Left ventricle myocardium inferior (tissue), 1 donor: Measurements from ENCODE around the gene DCPS. TPM values are rescaled to one million over a fixed set of nuclear protein-coding genes. Genes with fewer than 3 reads are reported as not detected.
A peak's percentile ranks its signal among the peaks of the same experiment; 100 is the strongest.
"Not testable (repeated sequence)": the region's sequence is repeated elsewhere in the genome, so short reads cannot be mapped to it uniquely, and the experiment has no call there.

Experiments
- DNase-seq: peaks from one replicate; pipeline ENCODE4 v3.0.0-alpha.2; 2020
- H3K27ac ChIP-seq: fragments of 200-600 bp; replicated peaks from 2 replicates; pipeline ENCODE4 v1.8.0; 2021
- H3K27me3 ChIP-seq: fragments of 200-600 bp; 2 replicates; pipeline ENCODE4 v1.8.0; 2021; ENCODE audit warnings: low read depth
- H3K36me3 ChIP-seq: fragments of 200-600 bp; 2 replicates; pipeline ENCODE4 v1.8.0; 2021
- H3K4me1 ChIP-seq: fragments of 200-600 bp; 2 replicates; pipeline ENCODE4 v1.8.0; 2021
- H3K4me3 ChIP-seq: fragments of 200-600 bp; 2 replicates; pipeline ENCODE4 v1.8.0; 2021; ENCODE audit warnings: mild to moderate bottlenecking, moderate library complexity
- H3K9me3 ChIP-seq: fragments of 200-600 bp; replicated peaks from 2 replicates; pipeline ENCODE4 v1.8.0; 2021
- CTCF ChIP-seq: fragments of 200-600 bp; IDR thresholded peaks from 2 replicates; pipeline ENCODE4 v1.8.0; 2021; ENCODE audit warnings: antibody characterized with exemption, mild to moderate bottlenecking, borderline replicate concordance
- intact Hi-C: fragments of 100-400 bp; cut with micrococcal nuclease; formaldehyde crosslinking; loops from one replicate; pipeline ENCODE4 v1.11.0; 2022
- long read RNA-seq: library from polyadenylated mRNA; unstranded; transcript quantifications from one replicate; pipeline ENCODE4 v2.0.0, GENCODE V29; 2021
- total RNA-seq: library from RNA; stranded (reverse); fragmentation: NEBNext Ultra II Directional; extraction: Animal tissue kit (Norgen Biotek cat#: 25700); gene quantifications from one replicate; pipeline ENCODE4 v1.2.1, GENCODE V29; 2021
- donor health status: DM: no; HTN: yes; CAD: no; lungs with severe emphysema.

DCPS gene
- 12.1 TPM for total RNA-seq
- long read RNA-seq, transcript DCPS-201 (6 exons, 1,479 nt): major isoform, 7 of 11 reads
- long read RNA-seq, partial matches to known transcripts: 2 of 11 reads
- long read RNA-seq, other reads (novel, unspliced or antisense): 2 of 11 reads

- DNase-seq: peak; percentile 92
- Histone ChIP-seq H3K4me1 (peaks cover 22% of the 10 kb centered on the region), H3K4me3 (peak within 1 kb of the TSS; percentile 80), H3K9me3 (no peaks in the 10 kb centered on the region), H3K27ac (peak within 1 kb of the TSS; percentile 94), H3K27me3 (no peaks in the 10 kb centered on the region), H3K36me3 (peaks cover 6% of the 10 kb centered on the region)
- TF ChIP-seq CTCF: no peak
- intact Hi-C loops: no loop called here
Observed at GRCh38 chr11:126303623-126304456, at the start of gene DCPS. TSS of gene DCPS (plus strand) at chr11:126304060. CDS start at chr11:126304081, 21 bp downstream.

- Histone ChIP-seq H3K4me1 (peaks cover 8% of the 10 kb centered on the region), H3K4me3 (no peak overlapping the region), H3K9me3 (no peaks in the 10 kb centered on the region), H3K36me3 (peaks cover 59% of the 10 kb centered on the region), H3K27ac (no peak overlapping the region), H3K27me3 (no peaks in the 10 kb centered on the region)
- intact Hi-C loops: no loop called here
- DNase-seq: no peak
- no peak for TF ChIP-seq CTCF
Observed at GRCh38 chr11:126254819-126255218, 49.0 kb upstream of the DCPS start.

- intact Hi-C loops: not testable (repeated sequence)
- H3K36me3 ChIP-seq: peaks cover 57% of the 10 kb centered on the region
Observed at GRCh38 chr11:126255507-126255906, 48.4 kb upstream of the DCPS start.

GRCh38 chr11:126256216-126256615 is 47.6 kb upstream of the DCPS start:
- intact Hi-C loops: no loop called here
- DNase-seq: no peak

More at GRCh38 chr11:126255507-126255906, 48.4 kb upstream of the DCPS start:
- not testable (repeated sequence) for H3K27ac ChIP-seq, H3K4me3 ChIP-seq, H3K27me3 ChIP-seq, H3K4me1 ChIP-seq, DNase-seq, H3K9me3 ChIP-seq

GRCh38 chr11:126257144-126257543 is 46.7 kb upstream of the DCPS start:
- Histone ChIP-seq H3K27ac (no peak overlapping the region), H3K4me1 (peaks cover 14% of the 10 kb centered on the region), H3K4me3 (no peak overlapping the region), H3K36me3 (peaks cover 57% of the 10 kb centered on the region), H3K27me3 (no peaks in the 10 kb centered on the region), H3K9me3 (no peaks in the 10 kb centered on the region)
- DNase-seq: no peak
- intact Hi-C loops: no loop called here
- TF ChIP-seq CTCF: no peak

More at GRCh38 chr11:126256216-126256615, 47.6 kb upstream of the DCPS start:
- Histone ChIP-seq H3K9me3 (no peaks in the 10 kb centered on the region), H3K36me3 (peaks cover 55% of the 10 kb centered on the region), H3K4me3 (no peak overlapping the region), H3K27me3 (no peaks in the 10 kb centered on the region), H3K4me1 (peaks cover 14% of the 10 kb centered on the region), H3K27ac (no peak overlapping the region)
- TF ChIP-seq CTCF: no peak

- no peaks in the 10 kb centered on the region for H3K9me3 ChIP-seq
- intact Hi-C loops: no loop called here
- peaks cover 64% of the 10 kb centered on the region for H3K36me3 ChIP-seq
- no peak overlapping the region for H3K27ac ChIP-seq
- peaks cover 14% of the 10 kb centered on the region for H3K4me1 ChIP-seq
- H3K4me3 ChIP-seq: no peak overlapping the region
- H3K27me3 ChIP-seq: no peaks in the 10 kb centered on the region
- DNase-seq: no peak
- no peak for TF ChIP-seq CTCF
Observed at GRCh38 chr11:126257764-126258163, 46.1 kb upstream of the DCPS start.
